Right ventricle myocardium inferior (tissue), 1 donor: ENCODE measurements around the gene RABGAP1L. TPM values are rescaled to one million over a fixed set of nuclear protein-coding genes. Genes with fewer than 3 reads are reported as not detected.
"Not testable (repeated sequence)": the region's sequence is repeated elsewhere in the genome, so short reads cannot be mapped to it uniquely, and the experiment has no call there.

Experiments used
- ATAC-seq: fragments of 200-7000 bp; cut with Tn5 transposase; one replicate; pipeline ENCODE4 v1.9.1; 2020; ENCODE audit warnings: mild to moderate bottlenecking, moderate library complexity
- DNase-seq: peaks from one replicate; pipeline ENCODE4 v3.0.0; 2021; ENCODE audit errors: missing footprints
- intact Hi-C: fragments of 100-400 bp; cut with DNase I; formaldehyde crosslinking; loops from one replicate; pipeline ENCODE4 v1.11.0; 2022
- total RNA-seq: library from RNA; stranded (reverse); fragmentation: NEBNext Ultra II Directional; extraction: Animal tissue kit (Norgen Biotek cat#: 25700); gene quantifications from one replicate; pipeline ENCODE4 v1.2.1, GENCODE V29; 2021
- donor health status: DM: no; HTN: yes; CAD: no; lungs with severe emphysema.

RABGAP1L gene
- total RNA-seq, 1 donor from 2014 or later, result 61.4 TPM

GRCh38 chr1:174656409-174657059 is 497.2 kb downstream of the RABGAP1L start:
- ATAC-seq (no peak), DNase-seq (no peak)
- intact Hi-C loops, result no loop called here

GRCh38 chr1:174657411-174657810 is 498.1 kb downstream of the RABGAP1L start:
- no peak for ATAC-seq
- intact Hi-C loops, result no loop called here
- DNase-seq, result no peak

GRCh38 chr1:174657893-174658292 is 498.6 kb downstream of the RABGAP1L start:
- DNase-seq (no peak), ATAC-seq (no peak)
- intact Hi-C loops, result no loop called here

DNA sequence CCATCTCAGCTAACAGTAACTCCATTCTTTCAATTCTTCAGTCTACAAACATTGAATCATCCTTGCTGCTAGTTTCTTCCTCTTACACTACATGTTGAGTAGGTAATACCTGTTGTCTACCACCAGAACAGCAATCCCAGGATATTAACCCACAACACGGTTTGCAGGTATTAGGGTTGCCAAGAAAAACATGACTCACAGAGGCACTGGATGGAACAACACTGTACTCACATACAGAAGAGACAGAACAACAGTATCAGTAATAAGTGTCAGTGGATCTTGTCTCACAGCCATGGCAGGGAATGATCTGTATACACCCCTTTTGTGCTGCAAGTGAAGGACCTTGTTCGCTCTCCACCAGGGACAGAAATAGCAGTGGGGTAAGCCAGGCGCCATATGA is 500.5 kb downstream of the RABGAP1L start:
- no peak for DNase-seq
- ATAC-seq, result peak; percentile 87
- intact Hi-C loops, result no loop called here

- ATAC-seq (no peak), DNase-seq (no peak)
- intact Hi-C loops, result no loop called here
Measured at GRCh38 chr1:174660476-174660875, 501.2 kb downstream of the RABGAP1L start.

DNA sequence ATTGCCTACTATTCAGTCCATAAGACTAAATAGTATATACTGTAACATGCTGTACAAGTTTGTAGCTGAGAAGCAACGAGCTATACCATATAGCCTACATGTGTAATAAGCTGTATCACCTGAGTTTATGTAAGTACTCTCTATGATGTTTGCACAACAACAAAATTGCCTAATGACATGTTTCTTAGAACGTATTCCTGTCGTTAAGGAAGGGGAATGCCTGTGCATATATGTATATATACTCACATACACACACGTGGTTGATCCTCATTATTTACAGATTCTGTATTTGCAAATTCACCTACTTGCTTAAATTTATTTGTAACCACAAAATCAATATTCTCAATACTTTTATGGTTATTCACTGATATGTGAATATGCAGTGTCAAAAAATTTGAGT is 504.0 kb downstream of the RABGAP1L start:
- DNase-seq, result no peak
- ATAC-seq, result no peak
- intact Hi-C loops, result no loop called here

DNA sequence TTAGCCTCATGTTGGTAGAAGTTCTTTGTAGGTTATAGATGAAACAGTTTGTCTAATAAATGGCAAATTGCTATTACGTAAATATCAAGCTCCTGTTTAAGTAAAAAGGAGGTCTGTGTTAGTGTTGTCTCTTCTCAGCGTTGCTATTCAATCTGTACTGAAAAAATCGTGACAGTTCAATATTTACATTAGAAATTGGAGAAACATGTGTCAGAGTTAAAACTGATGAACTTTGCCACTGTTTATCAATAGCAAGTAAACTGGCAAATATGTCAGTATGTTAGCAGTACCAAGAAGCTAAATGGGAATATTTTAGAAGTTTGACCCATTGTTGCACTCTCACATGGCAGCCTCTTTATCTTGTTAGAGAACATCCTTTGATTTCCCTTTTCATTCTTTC is 506.9 kb downstream of the RABGAP1L start:
- intact Hi-C loops, result no loop called here
- DNase-seq (no peak), ATAC-seq (no peak)

DNA sequence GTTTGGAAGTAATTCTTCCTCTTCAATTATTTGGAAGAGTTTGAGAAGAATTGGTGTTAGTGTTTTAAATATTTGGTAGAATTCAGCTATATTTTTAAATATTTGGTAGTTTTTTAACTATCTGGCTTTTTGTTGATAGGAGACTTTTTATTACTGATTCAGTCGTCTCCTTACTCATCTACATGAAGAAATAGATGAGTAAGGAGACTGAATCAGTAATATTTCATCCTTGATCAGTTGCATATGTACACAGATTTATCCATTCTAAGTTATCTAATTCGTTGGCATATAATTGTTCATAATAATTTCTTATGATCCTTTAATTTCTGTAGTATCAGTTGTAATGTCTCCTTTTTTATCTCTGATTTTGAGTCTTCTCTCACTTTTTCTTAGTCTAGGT is 512.5 kb downstream of the RABGAP1L start:
- no peak for ATAC-seq
- no peak for DNase-seq
- intact Hi-C loops, result no loop called here

GRCh38 chr1:174676856-174677255 is 517.5 kb downstream of the RABGAP1L start:
- DNase-seq (no peak), ATAC-seq (no peak)
- intact Hi-C loops, result no loop called here

- ATAC-seq, result no peak
- intact Hi-C loops, result no loop called here
- no peak for DNase-seq
Measured at GRCh38 chr1:174678657-174679056, 519.3 kb downstream of the RABGAP1L start.

GRCh38 chr1:174680101-174680500 is 520.8 kb downstream of the RABGAP1L start:
- DNase-seq, result no peak
- ATAC-seq, result no peak

DNA sequence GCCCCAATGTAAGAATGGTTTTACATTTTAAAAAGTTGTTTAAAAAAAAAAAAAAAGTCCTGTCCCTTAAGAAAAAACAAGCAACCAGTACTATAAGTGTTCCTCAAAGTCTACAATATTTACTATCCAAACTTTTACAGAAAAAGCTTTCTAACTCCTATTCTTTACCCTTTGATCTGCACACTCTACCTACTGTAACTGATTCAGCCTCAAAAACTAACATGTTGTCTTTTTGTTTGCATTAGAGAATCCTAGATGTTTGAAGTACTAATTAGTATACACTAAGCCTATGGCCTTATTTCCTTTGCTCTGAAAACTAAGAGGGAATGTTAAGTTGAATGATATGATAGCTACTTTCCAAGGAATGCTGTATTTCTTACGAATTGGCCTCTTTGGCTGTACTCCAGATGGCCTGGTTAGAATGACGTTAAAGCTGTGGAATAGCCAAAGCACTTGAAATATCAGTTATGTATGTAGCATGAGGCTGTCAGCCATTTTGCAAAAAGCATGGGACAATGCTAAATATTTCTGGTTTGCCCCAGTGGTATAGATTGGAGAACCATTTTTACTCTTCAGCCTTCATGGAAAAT is 523.2 kb downstream of the RABGAP1L start:
- ATAC-seq (no peak), DNase-seq (no peak)
- intact Hi-C loops, result no loop called here

More at GRCh38 chr1:174680101-174680500, 520.8 kb downstream of the RABGAP1L start:
- intact Hi-C loops, result no loop called here

GRCh38 chr1:174686213-174686612 is 526.9 kb downstream of the RABGAP1L start:
- intact Hi-C loops, result no loop called here
- DNase-seq (no peak), ATAC-seq (no peak)

DNA sequence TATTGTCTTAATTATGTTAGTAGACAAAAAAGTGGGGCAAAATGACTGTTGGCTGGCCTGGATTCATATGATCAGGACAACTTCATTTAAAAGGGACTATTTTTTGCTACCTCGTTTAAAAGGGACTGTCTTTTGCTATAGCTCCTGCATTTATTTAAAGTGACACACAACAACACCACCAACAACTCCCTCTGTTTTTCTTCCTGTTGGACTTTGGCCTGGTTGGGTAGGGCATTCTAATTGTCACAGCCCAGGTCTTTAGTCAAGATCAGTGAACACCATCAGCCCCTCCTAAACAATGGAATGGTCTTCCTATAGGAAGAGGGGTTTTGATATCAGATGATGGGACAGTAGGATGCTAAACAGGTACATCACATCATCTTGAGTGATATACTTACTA is 530.2 kb downstream of the RABGAP1L start:
- ATAC-seq (no peak), DNase-seq (no peak)
- intact Hi-C loops, result no loop called here

DNA sequence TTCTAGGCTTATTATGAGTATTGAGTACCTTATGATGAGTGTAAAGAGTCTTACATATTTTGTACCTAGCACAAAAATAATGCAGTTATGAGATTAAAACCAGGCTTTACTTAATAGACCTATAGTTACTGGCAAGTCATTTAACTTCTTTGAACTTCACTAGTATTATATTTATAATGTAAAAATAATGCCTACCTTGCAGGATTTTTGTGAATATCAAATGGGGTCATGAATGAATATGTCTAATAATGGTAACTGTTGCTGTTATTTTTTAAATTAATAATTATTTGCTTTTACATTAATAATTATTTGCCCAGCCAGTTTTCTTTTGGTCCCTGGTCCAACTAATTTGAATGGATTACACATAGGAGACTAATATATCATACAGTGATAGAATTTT is 530.9 kb downstream of the RABGAP1L start:
- no peak for DNase-seq
- intact Hi-C loops, result no loop called here
- ATAC-seq, result no peak

DNA sequence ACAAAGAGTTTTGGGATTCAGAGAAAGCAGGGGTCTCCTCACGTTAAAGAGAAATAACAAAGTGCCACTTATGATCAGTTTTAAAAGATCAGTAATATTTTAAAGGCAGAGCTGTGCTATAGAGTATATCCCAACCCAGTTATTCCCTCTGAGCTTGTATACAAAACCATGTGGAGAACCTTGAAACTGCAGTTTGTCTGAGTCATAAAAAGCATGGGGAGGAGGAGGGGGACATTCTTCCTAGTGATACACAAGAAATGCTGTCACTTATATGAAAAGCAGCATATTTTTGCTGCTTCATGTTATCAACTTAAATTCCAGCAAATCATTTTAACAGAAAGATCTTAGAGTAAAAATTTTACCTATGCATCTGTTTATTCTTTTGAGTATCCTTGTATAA is 533.0 kb downstream of the RABGAP1L start:
- intact Hi-C loops, result no loop called here
- ATAC-seq, result no peak
- DNase-seq, result no peak

- DNase-seq, result no peak
- intact Hi-C loops, result no loop called here
- ATAC-seq, result no peak
Measured at GRCh38 chr1:174693085-174693484, 533.8 kb downstream of the RABGAP1L start.

DNA sequence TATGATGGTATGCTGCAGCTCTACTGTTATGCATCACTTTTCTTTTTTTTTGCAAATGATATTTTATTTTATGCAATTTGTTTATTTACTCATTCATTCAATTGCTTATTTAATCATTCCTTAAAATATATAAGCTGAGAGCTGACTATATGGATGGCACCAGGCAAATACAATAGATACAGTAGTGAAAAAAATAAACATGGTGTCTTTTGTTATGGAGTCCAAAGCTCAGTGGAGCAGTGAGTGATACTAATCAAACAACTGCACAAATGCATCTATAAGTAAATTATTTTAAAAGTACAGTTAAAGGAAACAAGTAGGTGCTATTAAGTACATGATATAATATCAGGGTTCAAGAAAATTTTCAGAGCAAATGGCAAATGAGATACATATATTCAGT is 534.2 kb downstream of the RABGAP1L start:
- intact Hi-C loops, ATAC-seq: not testable (repeated sequence)

GRCh38 chr1:174696026-174696821 is 536.9 kb downstream of the RABGAP1L start:
- no peak for ATAC-seq

More for the DNA sequence above, 534.2 kb downstream of the RABGAP1L start:
- DNase-seq, result not testable (repeated sequence)

GRCh38 chr1:174700314-174700713 is 541.0 kb downstream of the RABGAP1L start:
- ATAC-seq, result no peak
- intact Hi-C loops, result no loop called here
- DNase-seq, result no peak

More at GRCh38 chr1:174696026-174696821, 536.9 kb downstream of the RABGAP1L start:
- intact Hi-C loops, result no loop called here
- DNase-seq, result no peak
